ENCODE measurements around the gene ZKSCAN7.

Gene ZKSCAN7

GRCh38 chr3:44554626-44555592 lies at the start of gene ZKSCAN7:
Gene ZKSCAN7 (plus strand): TSS chr3:44555193. CDS start chr3:44557048, 1,855 bp downstream.
- Mint-ChIP-seq H3K4me1 (peaks cover 22% of the 10 kb centered on the region), H3K27ac (peak within 1 kb of the TSS; percentile 71 to 86 (median 74))

GRCh38 chr3:44506556-44506955 lies 48.4 kb upstream of the ZKSCAN7 start:
- TF ChIP-seq CTCF (IDR thresholded peaks at IDR 0.05; ENCODE audit: unreplicated experiment in 3 of 3) = no peak
- no peaks in the 10 kb centered on the region for H3K27me3 Mint-ChIP-seq (ENCODE audit: low read depth)
- H3K27ac Mint-ChIP-seq = no peak overlapping the region
- peaks cover 37% of the 10 kb centered on the region for H3K9me3 Mint-ChIP-seq
- peak overlapping the region in 2 of 3 experiments; percentile 13 to 40 for H3K4me3 Mint-ChIP-seq
- H3K4me1 Mint-ChIP-seq = peaks cover 12% of the 10 kb centered on the region
- H3K36me3 Mint-ChIP-seq (ENCODE audit: low read depth) = peaks cover 55% of the 10 kb centered on the region

More at GRCh38 chr3:44554626-44555592, at the start of gene ZKSCAN7:
- TF ChIP-seq CTCF (IDR thresholded peaks at IDR 0.05; ENCODE audit: unreplicated experiment in 3 of 3) = no peak
- H3K36me3 Mint-ChIP-seq (ENCODE audit: low read depth) = peaks cover 47% of the 10 kb centered on the region
- H3K9me3 Mint-ChIP-seq = peaks cover 12% of the 10 kb centered on the region
- H3K4me3 Mint-ChIP-seq = peak within 1 kb of the TSS; percentile 86 to 98 (median 96)
- peaks cover 20% of the 10 kb centered on the region for H3K27me3 Mint-ChIP-seq (ENCODE audit: low read depth)

GRCh38 chr3:44506961-44507360 lies 48.0 kb upstream of the ZKSCAN7 start:
- no peak for TF ChIP-seq CTCF (IDR thresholded peaks at IDR 0.05; ENCODE audit: unreplicated experiment in 3 of 3)
- H3K4me1 Mint-ChIP-seq = peaks cover 15% of the 10 kb centered on the region
- peaks cover 51% of the 10 kb centered on the region for H3K36me3 Mint-ChIP-seq (ENCODE audit: low read depth)
- H3K9me3 Mint-ChIP-seq = peaks cover 33% of the 10 kb centered on the region
- H3K4me3 Mint-ChIP-seq = peak overlapping the region in 2 of 3 experiments; percentile 13 to 40
- no peak overlapping the region for H3K27ac Mint-ChIP-seq
- H3K27me3 Mint-ChIP-seq (ENCODE audit: low read depth) = no peaks in the 10 kb centered on the region

GRCh38 chr3:44509393-44509921 lies 45.5 kb upstream of the ZKSCAN7 start:
- H3K4me1 Mint-ChIP-seq = peaks cover 15% of the 10 kb centered on the region
- peak overlapping the region; percentile 99 for H3K27ac Mint-ChIP-seq
- peaks cover 31% of the 10 kb centered on the region for H3K36me3 Mint-ChIP-seq (ENCODE audit: low read depth)
- peaks cover 19% of the 10 kb centered on the region for H3K9me3 Mint-ChIP-seq
- no peaks in the 10 kb centered on the region for H3K27me3 Mint-ChIP-seq (ENCODE audit: low read depth)
- TF ChIP-seq CTCF (IDR thresholded peaks at IDR 0.05; ENCODE audit: unreplicated experiment in 3 of 3) = no peak
- peak overlapping the region; percentile 97 to 98 (median 98) for H3K4me3 Mint-ChIP-seq

GRCh38 chr3:44510000-44510368 lies 45.0 kb upstream of the ZKSCAN7 start:
- Mint-ChIP-seq H3K27me3 (ENCODE audit: low read depth) (no peaks in the 10 kb centered on the region), H3K4me3 (peak overlapping the region; percentile 97 to 98 (median 98)), H3K36me3 (ENCODE audit: low read depth) (peaks cover 30% of the 10 kb centered on the region), H3K27ac (peak overlapping the region; percentile 99), H3K4me1 (peaks cover 15% of the 10 kb centered on the region), H3K9me3 (peaks cover 19% of the 10 kb centered on the region)
- no peak for TF ChIP-seq CTCF (IDR thresholded peaks at IDR 0.05; ENCODE audit: unreplicated experiment in 3 of 3)
